Ovary (tissue), 9 donors: Measurements from ENCODE around the gene PUSL1. TPM values are rescaled to one million over a fixed set of nuclear protein-coding genes. Genes with fewer than 3 reads are reported as not detected.

Experiments
- DNase-seq, 5 donors: peaks; one replicate each; pipeline ENCODE4 v3.0.0-alpha.2; 2019 to 2020
- H3K27ac ChIP-seq, 2 donors: fragments of 200-600 bp; one replicate each; pipeline versions ENCODE4 v1.5.1 to v1.8.0; 2019 to 2022
- H3K27me3 ChIP-seq: fragments of 200-600 bp; one replicate; pipeline ENCODE4 v1.8.0; 2022
- H3K36me3 ChIP-seq: fragments of 200-600 bp; sonication (generic); one replicate; pipeline ENCODE4 v1.5.1; 2019
- H3K4me1 ChIP-seq: one replicate; pipeline ENCODE4 v1.8.1; 2013; ENCODE audit warnings: mild to moderate bottlenecking, moderate library complexity; ENCODE audit not compliant: insufficient read depth
- H3K4me3 ChIP-seq: fragments of 200-600 bp; sonication (generic); one replicate; pipeline ENCODE4 v1.5.1; 2017
- H3K9me3 ChIP-seq, 2 donors: fragments of 200-600 bp in 1 of 2; sonication (generic) in 1 of 2; one replicate each; pipeline versions ENCODE4 v1.5.1 to v1.8.1; 2013 to 2019; ENCODE audit warnings: mild to moderate bottlenecking in 1 of 2, moderate library complexity in 1 of 2
- EP300 ChIP-seq: sonication (generic); formaldehyde crosslinking; IDR thresholded peaks from one replicate; pipeline ENCODE4 v1.6.1; 2017; ENCODE audit warnings: antibody characterized with exemption
- POLR2A ChIP-seq: fragments of 450-650 bp; IDR thresholded peaks from one replicate; pipeline ENCODE4 v1.6.1; 2017; ENCODE audit warnings: antibody characterized with exemption, mild to moderate bottlenecking, moderate library complexity
- WGBS, 3 donors: extraction: QIAGEN DNeasy Blood & Tissue Kit in 1 of 3; methylation state at CpG; one replicate each; pipeline versions ENCODE4 v1.1.5 to v1.1.7; 2013 to 2017; 5-methylcytosine and 5-hydroxymethylcytosine counted together
- intact Hi-C, 4 donors: fragments of 100-400 bp; cut with DNase I; formaldehyde crosslinking; loops; one replicate each; pipeline versions ENCODE4 v1.11.0 to v1.15.1; 2022 to 2023
- polyA plus RNA-seq, 2 donors: library from polyadenylated mRNA; stranded (reverse); fragments of 200-250 nt in 1 of 2; fragments of 350-450 nt in 1 of 2; fragmentation: Illumina TruSeq in 1 of 2; extraction: RNeasy Lipid Tissue Mini Kit (QIAGEN cat#74804) in 1 of 2; gene quantifications; one replicate each; pipeline ENCODE4 v1.2.3, GENCODE V29; 2013 to 2014
- total RNA-seq, 7 donors: library from RNA; depleted of rRNA in 2 of 7; stranded (reverse); fragments of >200 nt in 2 of 7; fragmentation: NEBNext Ultra II Directional in 3 of 7; extraction: Animal tissue kit (Norgen Biotek cat#: 25700) in 3 of 7; gene quantifications; one replicate each; pipeline versions ENCODE4 v1.1.0 to v1.2.4, GENCODE V29; 2016 to 2023
- TF ChIP-seq, protein P1 (sequence below), 3 donors: fragments of 450-650 bp in 2 of 3; fragments of 200-600 bp in 1 of 3; IDR thresholded peaks; one replicate each; pipeline versions ENCODE4 v1.5.1 to v1.8.0; 2016 to 2022; ENCODE audit warnings: antibody characterized with exemption in 3 of 3, mild to moderate bottlenecking in 1 of 3
- donor health status: DM: no; HTN: no; CAD: no; lungs with moderate emphysema.
- donor health status: DM: no; HTN: no; CAD: no.
- donor health status: Bipolar disorder and iron deficiency.
- donor health status: DM: yes; HTN: yes; CAD: no.
- donor health status: DM: no; HTN: no; CAD: no.
- donor health status: DM: yes; HTN: yes; CAD: no.

The PUSL1 gene
- total and polyA plus RNA-seq, 9 donors, result 0.18 to 27.6 (median 20.8) TPM

GRCh38 chr1:1337793-1338147 is 29.4 kb downstream of the PUSL1 start:
- intact Hi-C loops, result no loop called here
- DNase-seq, result no peak
- H3K4me1 ChIP-seq, result no peaks in the 10 kb centered on the region
- no peaks in the 10 kb centered on the region for H3K9me3 ChIP-seq
- no peak for TF ChIP-seq EP300
- no peak for TF ChIP-seq POLR2A
- TF ChIP-seq, protein P1, sequence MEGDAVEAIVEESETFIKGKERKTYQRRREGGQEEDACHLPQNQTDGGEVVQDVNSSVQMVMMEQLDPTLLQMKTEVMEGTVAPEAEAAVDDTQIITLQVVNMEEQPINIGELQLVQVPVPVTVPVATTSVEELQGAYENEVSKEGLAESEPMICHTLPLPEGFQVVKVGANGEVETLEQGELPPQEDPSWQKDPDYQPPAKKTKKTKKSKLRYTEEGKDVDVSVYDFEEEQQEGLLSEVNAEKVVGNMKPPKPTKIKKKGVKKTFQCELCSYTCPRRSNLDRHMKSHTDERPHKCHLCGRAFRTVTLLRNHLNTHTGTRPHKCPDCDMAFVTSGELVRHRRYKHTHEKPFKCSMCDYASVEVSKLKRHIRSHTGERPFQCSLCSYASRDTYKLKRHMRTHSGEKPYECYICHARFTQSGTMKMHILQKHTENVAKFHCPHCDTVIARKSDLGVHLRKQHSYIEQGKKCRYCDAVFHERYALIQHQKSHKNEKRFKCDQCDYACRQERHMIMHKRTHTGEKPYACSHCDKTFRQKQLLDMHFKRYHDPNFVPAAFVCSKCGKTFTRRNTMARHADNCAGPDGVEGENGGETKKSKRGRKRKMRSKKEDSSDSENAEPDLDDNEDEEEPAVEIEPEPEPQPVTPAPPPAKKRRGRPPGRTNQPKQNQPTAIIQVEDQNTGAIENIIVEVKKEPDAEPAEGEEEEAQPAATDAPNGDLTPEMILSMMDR (IDR thresholded peaks at IDR 0.05), result no peak
- WGBS, 3 donors, result 78 to 85% (median 79%) methylated on average over 18 of the region's 18 CpGs
- no peak overlapping the region for H3K4me3 ChIP-seq
- H3K27ac ChIP-seq, result no peak overlapping the region
- H3K36me3 ChIP-seq, result no peaks in the 10 kb centered on the region
- no peaks in the 10 kb centered on the region for H3K27me3 ChIP-seq

- 90 to 93% (median 92%) methylated on average over 36 of the region's 36 CpGs for WGBS, 3 donors
- Histone ChIP-seq H3K27me3 (no peaks in the 10 kb centered on the region), H3K9me3 (no peaks in the 10 kb centered on the region), H3K4me3 (no peak overlapping the region), H3K36me3 (no peaks in the 10 kb centered on the region), H3K4me1 (no peaks in the 10 kb centered on the region), H3K27ac (no peak overlapping the region)
- DNase-seq, result no peak
- TF ChIP-seq POLR2A, result no peak
- TF ChIP-seq EP300, result no peak
- TF ChIP-seq, protein P1 (IDR thresholded peaks at IDR 0.05), result no peak
- intact Hi-C loops, result no loop called here
Measured at GRCh38 chr1:1338278-1338677, 29.9 kb downstream of the PUSL1 start.

- 87 to 90% (median 89%) methylated on average over 23 of the region's 23 CpGs for WGBS, 3 donors
- Histone ChIP-seq H3K27me3 (no peaks in the 10 kb centered on the region), H3K4me1 (no peaks in the 10 kb centered on the region), H3K36me3 (no peaks in the 10 kb centered on the region), H3K4me3 (no peak overlapping the region), H3K9me3 (no peaks in the 10 kb centered on the region), H3K27ac (no peak overlapping the region)
- TF ChIP-seq, protein P1 (IDR thresholded peaks at IDR 0.05), result no peak
- TF ChIP-seq EP300 (no peak), POLR2A (no peak)
- intact Hi-C loops, result no loop called here
- no peak for DNase-seq
Measured at GRCh38 chr1:1340185-1340584, 31.8 kb downstream of the PUSL1 start.

DNA sequence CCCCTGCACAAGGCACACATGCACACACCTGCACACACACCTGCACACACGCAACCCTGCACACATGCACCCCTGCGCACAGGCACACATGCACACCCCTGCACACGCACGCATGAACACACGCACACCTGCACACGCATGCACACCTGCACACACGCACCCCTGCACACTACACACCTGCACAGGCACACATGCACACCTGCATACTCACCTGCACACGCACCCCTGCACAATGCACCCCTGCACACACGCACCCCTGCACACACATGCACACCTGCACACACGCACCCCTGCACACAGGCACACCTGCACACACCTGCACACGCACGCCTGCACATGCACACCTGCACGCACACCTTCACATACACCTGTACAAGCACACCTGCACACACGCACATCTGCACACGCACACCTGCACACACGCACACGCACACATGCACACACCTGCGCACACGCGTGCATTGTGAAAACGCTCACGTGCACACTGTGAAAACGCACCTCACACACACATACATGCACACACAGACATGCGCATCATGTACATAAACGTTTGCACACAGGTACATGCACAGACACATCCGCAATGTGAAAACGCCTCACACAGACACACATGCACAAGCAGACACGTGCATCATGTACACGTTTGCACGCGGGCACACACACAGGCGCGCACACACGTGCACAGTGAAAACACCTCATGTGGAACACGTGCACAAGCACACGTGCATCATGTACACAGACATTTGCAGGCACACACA is 32.6 kb downstream of the PUSL1 start:
- H3K9me3 ChIP-seq, result no peaks in the 10 kb centered on the region
- H3K4me3 ChIP-seq, result no peak overlapping the region
- no peak for DNase-seq
- intact Hi-C loops, result no loop called here
- H3K4me1 ChIP-seq, result peaks cover 3% of the 10 kb centered on the region
- H3K36me3 ChIP-seq, result no peaks in the 10 kb centered on the region
- TF ChIP-seq, protein P1 (IDR thresholded peaks at IDR 0.05), result no peak
- TF ChIP-seq POLR2A (no peak), EP300 (no peak)
- WGBS, 3 donors, result 88 to 90% (median 88%) methylated on average over 36 of the region's 36 CpGs
- no peaks in the 10 kb centered on the region for H3K27me3 ChIP-seq
- no peak overlapping the region for H3K27ac ChIP-seq
